Activated T-helper 1 cell treated with Interleukin-2 at 50 U/mL for 16 hours (primary cell): ENCODE data around the gene PHKB.

Experiments used
- DNase-seq: peaks from one replicate; pipeline ENCODE4 v3.0.0-alpha.2; 2020; ENCODE audit warnings: low read depth

PHKB gene

DNA sequence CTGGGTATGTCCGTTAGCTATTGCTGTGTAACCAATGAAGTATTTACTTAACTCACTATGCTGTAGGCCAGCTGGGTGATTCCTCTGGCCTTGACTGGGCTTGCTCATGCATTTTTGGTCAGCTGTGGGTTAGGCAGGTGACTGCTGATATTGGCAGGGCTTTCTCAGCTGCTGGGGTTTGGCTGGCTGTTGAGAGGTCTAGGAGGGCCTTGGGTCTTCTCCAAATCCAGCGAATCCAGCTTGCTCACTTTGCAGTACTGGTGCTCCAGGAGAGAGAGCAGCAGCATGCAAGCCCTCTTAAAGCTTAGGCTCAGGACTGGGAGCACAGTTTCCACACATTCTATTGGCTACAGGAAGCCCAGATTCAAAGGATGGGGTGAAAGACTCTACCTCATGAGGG, 270.1 kb downstream of the PHKB start:
- DNase-seq = no peak

- no peak for DNase-seq
Measured at GRCh38 chr16:47732122-47732521, 271.0 kb downstream of the PHKB start.

GRCh38 chr16:47732523-47733111, 271.5 kb downstream of the PHKB start:
- DNase-seq = no peak

DNA sequence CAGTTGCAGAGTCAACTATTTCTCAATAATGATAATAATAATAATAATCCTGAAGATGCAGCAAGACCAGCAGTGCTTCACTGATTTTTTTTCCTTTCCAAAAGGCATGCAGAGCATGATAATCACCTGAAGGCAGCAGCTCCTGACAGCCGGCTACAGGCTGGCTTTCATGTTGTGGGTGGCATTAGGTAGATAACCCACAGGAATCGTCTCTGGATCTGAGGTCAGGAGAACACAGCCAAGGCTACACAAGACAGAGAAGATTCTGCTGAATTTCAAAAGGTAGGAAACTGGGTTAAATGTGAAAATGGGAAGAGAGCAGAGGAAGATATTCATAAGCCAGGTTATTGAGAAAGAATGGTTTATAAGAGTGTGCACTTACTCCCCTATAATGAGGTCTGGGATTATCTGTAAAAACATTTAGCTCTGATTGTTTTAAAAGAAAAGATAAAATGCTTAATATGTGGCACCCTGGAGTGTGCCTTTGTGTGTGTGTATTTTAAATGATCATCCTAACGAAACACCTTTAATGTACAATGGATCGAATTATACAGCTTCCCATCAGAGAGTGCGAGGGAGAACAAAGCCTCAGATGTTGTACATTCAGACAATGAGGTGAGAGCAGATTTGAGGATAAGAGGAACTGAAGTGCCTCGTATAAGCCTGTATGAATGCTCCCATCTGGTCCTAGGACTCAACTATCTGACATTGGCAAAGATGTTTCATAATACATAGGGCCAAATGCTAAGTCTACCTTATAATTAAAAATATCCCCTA, 273.1 kb downstream of the PHKB start:
- no peak for DNase-seq

GRCh38 chr16:47734987-47735594, 274.0 kb downstream of the PHKB start:
- no peak for DNase-seq

DNA sequence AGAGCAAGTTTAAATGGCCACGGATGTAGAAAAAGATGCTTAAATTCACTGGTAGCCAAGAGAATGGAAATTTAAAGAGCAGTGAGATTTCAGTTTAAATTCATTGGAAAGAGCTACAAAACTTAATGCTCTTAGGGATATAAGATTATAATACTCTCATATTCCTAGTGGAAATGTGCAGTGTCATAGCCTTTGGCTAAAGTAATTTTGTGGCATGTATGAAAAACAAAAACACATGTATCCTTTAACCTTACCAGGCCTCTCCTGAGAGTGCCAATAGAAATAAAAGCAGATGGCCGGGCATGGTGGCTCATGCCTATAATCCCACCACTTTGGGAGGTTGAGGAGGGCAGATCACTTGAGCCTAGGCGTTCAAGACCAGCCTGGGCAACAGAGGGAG, 289.2 kb downstream of the PHKB start:
- no peak for DNase-seq
